ENCODE results near the gene ATF1.

ATF1 gene

GRCh38 chr12:50763639-50764285, at the start of gene ATF1:
TSS of gene ATF1 (plus strand) at chr12:50764101. CDS start at chr12:50780146, 16,045 bp downstream.
- peak; percentile 70 for DNase-seq (ENCODE audit: low read depth)

GRCh38 chr12:50715174-50715573, 48.7 kb upstream of the ATF1 start:
- DNase-seq (ENCODE audit: low read depth): no peak

- DNase-seq (ENCODE audit: low read depth): no peak
Measured at GRCh38 chr12:50718760-50719159, 45.1 kb upstream of the ATF1 start.

- DNase-seq (ENCODE audit: low read depth): no peak
Measured at GRCh38 chr12:50720085-50720484, 43.8 kb upstream of the ATF1 start.

- no peak for DNase-seq (ENCODE audit: low read depth)
Measured at GRCh38 chr12:50720501-50720900, 43.4 kb upstream of the ATF1 start.

GRCh38 chr12:50723865-50724264, 40.0 kb upstream of the ATF1 start:
- no peak for DNase-seq (ENCODE audit: low read depth)

- DNase-seq (ENCODE audit: low read depth): no peak
Measured at GRCh38 chr12:50725011-50725942, 38.6 kb upstream of the ATF1 start.

- DNase-seq (ENCODE audit: low read depth): no peak
Measured at GRCh38 chr12:50727466-50727865, 36.4 kb upstream of the ATF1 start.

GRCh38 chr12:50728417-50728816, 35.5 kb upstream of the ATF1 start:
- no peak for DNase-seq (ENCODE audit: low read depth)

GRCh38 chr12:50728841-50729240, 35.1 kb upstream of the ATF1 start:
- no peak for DNase-seq (ENCODE audit: low read depth)

- DNase-seq (ENCODE audit: low read depth): no peak
Measured at GRCh38 chr12:50732591-50732990, 31.3 kb upstream of the ATF1 start.

GRCh38 chr12:50733706-50734105, 30.2 kb upstream of the ATF1 start:
- DNase-seq (ENCODE audit: low read depth): no peak

GRCh38 chr12:50734409-50735263, 29.3 kb upstream of the ATF1 start:
- no peak for DNase-seq (ENCODE audit: low read depth)

GRCh38 chr12:50739611-50740010, 24.3 kb upstream of the ATF1 start:
- DNase-seq (ENCODE audit: low read depth): no peak

GRCh38 chr12:50740307-50740706, 23.6 kb upstream of the ATF1 start:
- no peak for DNase-seq (ENCODE audit: low read depth)

GRCh38 chr12:50742776-50743175, 21.1 kb upstream of the ATF1 start:
- no peak for DNase-seq (ENCODE audit: low read depth)

- DNase-seq (ENCODE audit: low read depth): no peak
Measured at GRCh38 chr12:50745861-50746260, 18.0 kb upstream of the ATF1 start.

- no peak for DNase-seq (ENCODE audit: low read depth)
Measured at GRCh38 chr12:50746431-50746830, 17.5 kb upstream of the ATF1 start.

GRCh38 chr12:50747817-50748216, 16.1 kb upstream of the ATF1 start:
- no peak for DNase-seq (ENCODE audit: low read depth)

GRCh38 chr12:50749459-50749882, 14.4 kb upstream of the ATF1 start:
- no peak for DNase-seq (ENCODE audit: low read depth)

- no peak for DNase-seq (ENCODE audit: low read depth)
Measured at GRCh38 chr12:50750366-50750765, 13.5 kb upstream of the ATF1 start.

- DNase-seq (ENCODE audit: low read depth): no peak
Measured at GRCh38 chr12:50751948-50752721, 11.8 kb upstream of the ATF1 start.
